ENCODE data around the gene SETD1A. TPM values are rescaled to one million over a fixed set of nuclear protein-coding genes. Genes with fewer than 3 reads are reported as not detected.
A peak's percentile ranks its signal among the peaks of the same experiment; 100 is the strongest.

SETD1A gene
- total RNA-seq = 15.0 to 18.0 TPM (median 15.8 TPM) in 3 replicates
- long read RNA-seq, partial matches to known transcripts = 2 of 2 reads
- long read RNA-seq, other reads (novel, unspliced or antisense) = 0 of 2 reads

GRCh38 chr16:30957456-30958174 is at the start of gene SETD1A:
SETD1A (plus strand) TSS chr16:30957754; CDS start chr16:30958732, 978 bp downstream.
- Mint-ChIP-seq H3K4me1 (ENCODE audit: low read depth) (peaks cover 24% of the 10 kb centered on the region), H3K9me3 (ENCODE audit: low read depth) (no peaks in the 10 kb centered on the region), H3K27ac (ENCODE audit: unreplicated experiment) (peak within 1 kb of the TSS; percentile 99), H3K36me3 (ENCODE audit: low read depth) (peaks cover 16% of the 10 kb centered on the region), H3K27me3 (ENCODE audit: low read depth) (no peaks in the 10 kb centered on the region), H3K4me3 (ENCODE audit: unreplicated experiment) (peak within 1 kb of the TSS; percentile 92)
- TF ChIP-seq CTCF (IDR thresholded peaks at IDR 0.05) = no peak
- peak; percentile 99 for DNase-seq (ENCODE audit: low spot score)

- no peaks in the 10 kb centered on the region for H3K36me3 Mint-ChIP-seq (ENCODE audit: low read depth)
- no peaks in the 10 kb centered on the region for H3K27me3 Mint-ChIP-seq (ENCODE audit: low read depth)
- no peaks in the 10 kb centered on the region for H3K9me3 Mint-ChIP-seq (ENCODE audit: low read depth)
- no peak overlapping the region for H3K4me3 Mint-ChIP-seq (ENCODE audit: unreplicated experiment)
- no peak for TF ChIP-seq CTCF (IDR thresholded peaks at IDR 0.05)
- DNase-seq (ENCODE audit: low spot score) = no peak
- H3K4me1 Mint-ChIP-seq (ENCODE audit: low read depth) = no peaks in the 10 kb centered on the region
- no peak overlapping the region for H3K27ac Mint-ChIP-seq (ENCODE audit: unreplicated experiment)
These were observed 47.0 kb upstream of the SETD1A start for GRCh38 chr16:30910427-30911029.

GRCh38 chr16:30912794-30913412 is 44.7 kb upstream of the SETD1A start:
- no peaks in the 10 kb centered on the region for H3K27me3 Mint-ChIP-seq (ENCODE audit: low read depth)
- H3K27ac Mint-ChIP-seq (ENCODE audit: unreplicated experiment) = no peak overlapping the region
- no peaks in the 10 kb centered on the region for H3K36me3 Mint-ChIP-seq (ENCODE audit: low read depth)
- no peak overlapping the region for H3K4me3 Mint-ChIP-seq (ENCODE audit: unreplicated experiment)
- TF ChIP-seq CTCF (IDR thresholded peaks at IDR 0.05) = no peak
- no peak for DNase-seq (ENCODE audit: low spot score)
- no peaks in the 10 kb centered on the region for H3K9me3 Mint-ChIP-seq (ENCODE audit: low read depth)
- no peaks in the 10 kb centered on the region for H3K4me1 Mint-ChIP-seq (ENCODE audit: low read depth)

GRCh38 chr16:30914830-30915229 is 42.7 kb upstream of the SETD1A start:
- no peak overlapping the region for H3K27ac Mint-ChIP-seq (ENCODE audit: unreplicated experiment)
- TF ChIP-seq CTCF (IDR thresholded peaks at IDR 0.05) = no peak
- H3K4me3 Mint-ChIP-seq (ENCODE audit: unreplicated experiment) = no peak overlapping the region
- no peaks in the 10 kb centered on the region for H3K27me3 Mint-ChIP-seq (ENCODE audit: low read depth)
- DNase-seq (ENCODE audit: low spot score) = no peak
- no peaks in the 10 kb centered on the region for H3K4me1 Mint-ChIP-seq (ENCODE audit: low read depth)
- H3K9me3 Mint-ChIP-seq (ENCODE audit: low read depth) = no peaks in the 10 kb centered on the region
- no peaks in the 10 kb centered on the region for H3K36me3 Mint-ChIP-seq (ENCODE audit: low read depth)

GRCh38 chr16:30918614-30919013 is 38.9 kb upstream of the SETD1A start:
- Mint-ChIP-seq H3K9me3 (ENCODE audit: low read depth) (no peaks in the 10 kb centered on the region), H3K27ac (ENCODE audit: unreplicated experiment) (no peak overlapping the region), H3K4me1 (ENCODE audit: low read depth) (peaks cover 7% of the 10 kb centered on the region), H3K36me3 (ENCODE audit: low read depth) (no peaks in the 10 kb centered on the region), H3K4me3 (ENCODE audit: unreplicated experiment) (no peak overlapping the region), H3K27me3 (ENCODE audit: low read depth) (no peaks in the 10 kb centered on the region)
- DNase-seq (ENCODE audit: low spot score) = no peak
- no peak for TF ChIP-seq CTCF (IDR thresholded peaks at IDR 0.05)
